OCI-LY7 (cell line): ENCODE results near the gene IGF1. TPM values are rescaled to one million over a fixed set of nuclear protein-coding genes. Genes with fewer than 3 reads are reported as not detected.

ENCODE experiments used
- BruUV-seq: library from RNA; stranded (reverse); fragments of 400-500 nt; replicated peaks from 2 replicates; lab custom pipeline; 2021; lab: Mats Ljungman, UMichigan
- CTCF ChIA-PET: fragments of 300-600 bp; sonication (Branson Sonifier 250); formaldehyde crosslinking; loops from one replicate; lab custom pipeline; 2022; ENCODE audit warnings: antibody characterized with exemption; ENCODE audit not compliant: unreplicated experiment; lab: Charles Lee
- POLR2A ChIA-PET: fragments of 300-600 bp; sonication (Branson Sonifier 250); formaldehyde crosslinking; loops from one replicate; lab custom pipeline; 2022; ENCODE audit warnings: antibody characterized with exemption; lab: Charles Lee
- DNase-seq: peaks from one replicate; pipeline ENCODE4 v3.0.0-alpha.2; 2015; ENCODE audit warnings: low spot score
- H2AFZ ChIP-seq: fragments of 200-600 bp; sonication (generic), shearing (Covaris generic); 2 replicates; pipeline ENCODE4 v1.6.1; 2014; ENCODE audit warnings: mild to moderate bottlenecking, antibody characterized with exemption, low read length, moderate library complexity
- H3K27ac ChIP-seq: fragments of 200-600 bp; sonication (generic); 2 replicates; pipeline ENCODE4 v1.5.1; 2014; ENCODE audit warnings: mixed run types, low read depth, mild to moderate bottlenecking, moderate library complexity, low read length, inconsistent platforms; ENCODE audit not compliant: poor library complexity, severe bottlenecking
- H3K36me3 ChIP-seq: fragments of 200-600 bp; sonication (generic); 2 replicates; pipeline ENCODE4 v1.6.1; 2014; ENCODE audit warnings: mild to moderate bottlenecking, antibody characterized with exemption, low read length, moderate library complexity, mixed read lengths; ENCODE audit not compliant: insufficient read depth
- H3K4me1 ChIP-seq: fragments of 200-600 bp; sonication (generic); 2 replicates; pipeline ENCODE4 v1.5.1; 2014; ENCODE audit warnings: mild to moderate bottlenecking, low read length; ENCODE audit not compliant: insufficient read depth, poor library complexity, severe bottlenecking
- H3K4me2 ChIP-seq: fragments of 200-600 bp; sonication (generic); 2 replicates; pipeline ENCODE4 v1.6.1; 2014; ENCODE audit warnings: mild to moderate bottlenecking, low read length
- H3K4me3 ChIP-seq: fragments of 200-600 bp; sonication (generic); 2 replicates; pipeline ENCODE4 v1.5.1; 2014; ENCODE audit warnings: mild to moderate bottlenecking, low read depth, low read length; ENCODE audit not compliant: poor library complexity, severe bottlenecking
- H3K79me2 ChIP-seq: fragments of 200-600 bp; sonication (generic); 2 replicates; pipeline ENCODE4 v1.6.1; 2016; ENCODE audit warnings: low read depth, mild to moderate bottlenecking, low read length, moderate library complexity, mixed read lengths; ENCODE audit not compliant: insufficient read depth
- H3K9me2 ChIP-seq: fragments of 200-600 bp; sonication (generic); 2 replicates; pipeline ENCODE4 v1.6.1; 2016; ENCODE audit warnings: mild to moderate bottlenecking, low read length, mixed read lengths; ENCODE audit not compliant: insufficient read depth
- H3K9me3 ChIP-seq: fragments of 200-600 bp; sonication (generic); 2 replicates; pipeline ENCODE4 v1.6.1; 2014; ENCODE audit warnings: mild to moderate bottlenecking, mixed run types, low read length, mixed read lengths
- H4K20me1 ChIP-seq: fragments of 200-600 bp; sonication (generic); 2 replicates; pipeline ENCODE4 v1.6.1; 2014; ENCODE audit warnings: mild to moderate bottlenecking, antibody characterized with exemption, low read length, moderate library complexity, mixed read lengths; ENCODE audit not compliant: insufficient read depth
- CTCF ChIP-seq: fragments of 200-600 bp; sonication (generic); conservative IDR thresholded peaks from 2 replicates; pipeline ENCODE4 v1.5.1; 2014; ENCODE audit warnings: mild to moderate bottlenecking, antibody characterized with exemption, low read length, moderate library complexity, mixed read lengths
- EZH2phosphoT487 ChIP-seq: fragments of 200-600 bp; sonication (generic); IDR thresholded peaks from 2 replicates; pipeline ENCODE4 v1.6.1; 2018; ENCODE audit warnings: low read depth, borderline replicate concordance, mild to moderate bottlenecking, mixed run types, antibody characterized with exemption, low read length, moderate library complexity, mixed read lengths
- intact Hi-C: fragments of 100-400 bp; cut with micrococcal nuclease; formaldehyde crosslinking; loops from one replicate; pipeline ENCODE4 v1.10.0; 2022; ENCODE audit not compliant: unreplicated experiment
- total RNA-seq, 2 experiments: library from RNA; depleted of rRNA in 1 of 2; stranded (reverse); fragments of >200 nt in 1 of 2; shearing (Covaris generic) in 1 of 2; gene quantifications; 2 replicates each; pipeline ENCODE4 v1.2.3, GENCODE V29; 2014 to 2022

The IGF1 gene
- total RNA-seq, 2 experiments from 2014 or later, result not detected

DNA sequence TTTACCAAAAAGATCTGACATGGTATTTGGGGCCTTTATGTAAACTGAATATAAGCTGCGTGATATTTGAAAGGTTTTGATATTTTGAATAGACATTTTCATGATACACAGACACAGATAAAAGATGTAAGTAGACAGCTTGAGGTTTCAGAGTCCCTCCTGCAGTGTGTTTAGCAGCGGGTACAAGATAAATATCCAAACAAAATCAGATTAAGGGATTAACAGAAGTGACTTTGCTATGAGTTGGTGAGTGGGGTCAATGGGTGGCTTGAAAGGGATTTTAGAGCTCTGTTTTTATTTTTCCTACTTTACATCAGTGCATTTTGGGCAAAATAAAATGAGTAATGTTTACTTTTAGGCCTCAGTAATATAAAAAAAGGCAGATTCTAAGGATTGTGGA, 84.1 kb downstream of the IGF1 start:
- H3K4me2 ChIP-seq, result no peak overlapping the region
- no peak overlapping the region for H3K4me3 ChIP-seq
- CTCF ChIA-PET, result no interaction called here
- no peaks in the 10 kb centered on the region for H3K4me1 ChIP-seq
- no peaks in the 10 kb centered on the region for H3K36me3 ChIP-seq
- H4K20me1 ChIP-seq, result no peaks in the 10 kb centered on the region
- no TSS peak for BruUV-seq
- H3K79me2 ChIP-seq, result no peaks in the 10 kb centered on the region
- no peaks in the 10 kb centered on the region for H3K9me2 ChIP-seq
- no peak for DNase-seq
- H3K9me3 ChIP-seq, result no peaks in the 10 kb centered on the region
- POLR2A ChIA-PET, result no interaction called here
- H3K27ac ChIP-seq, result no peak overlapping the region
- no peak for TF ChIP-seq EZH2phosphoT487
- no peak for TF ChIP-seq CTCF
- intact Hi-C loops, result no loop called here
- H2AFZ ChIP-seq, result no peak overlapping the region

DNA sequence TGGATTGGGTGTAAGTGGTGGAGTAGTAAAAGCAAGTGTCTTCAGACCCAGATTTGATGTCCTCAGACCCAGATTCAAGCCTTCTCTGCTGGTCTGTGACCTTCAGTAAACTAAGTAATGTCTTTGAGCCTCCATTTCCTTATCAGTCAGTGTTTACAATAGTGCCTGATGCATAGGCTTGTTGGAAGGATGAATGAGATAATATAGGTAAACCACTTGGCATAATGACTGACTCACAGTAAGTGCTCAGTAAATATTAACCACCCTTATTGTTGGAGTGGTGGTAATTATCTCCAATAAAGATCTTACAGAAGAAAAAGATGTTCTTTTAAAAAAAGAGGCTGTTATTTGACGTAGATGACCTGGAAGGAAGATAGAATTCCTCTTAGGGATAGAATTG, 86.2 kb downstream of the IGF1 start:
- BruUV-seq, result no TSS peak
- TF ChIP-seq EZH2phosphoT487, result no peak
- TF ChIP-seq CTCF, result no peak

DNA sequence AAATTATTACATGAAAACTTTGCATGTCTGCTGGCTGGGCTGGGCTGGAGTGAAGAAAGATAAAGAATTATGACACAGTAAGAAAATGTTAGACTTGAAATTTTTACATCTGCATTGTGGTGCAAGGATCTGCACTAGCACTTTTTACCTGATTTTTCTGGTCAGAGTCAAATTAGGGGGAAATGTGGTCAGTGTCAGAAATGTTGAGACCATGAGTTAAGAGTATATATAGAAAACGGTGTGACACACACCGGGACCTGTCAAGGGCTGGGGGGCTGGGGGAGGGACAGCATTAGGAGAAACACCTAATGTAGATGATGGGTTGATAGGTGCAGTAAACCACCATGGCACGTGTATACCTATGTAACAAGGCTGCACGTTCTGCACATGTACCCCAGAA, 90.3 kb downstream of the IGF1 start:
- Histone ChIP-seq H3K4me3 (no peak overlapping the region), H3K79me2 (no peaks in the 10 kb centered on the region), H3K4me2 (no peak overlapping the region), H2AFZ (no peak overlapping the region), H3K36me3 (no peaks in the 10 kb centered on the region), H3K4me1 (no peaks in the 10 kb centered on the region), H3K9me2 (no peaks in the 10 kb centered on the region), H3K27ac (no peak overlapping the region), H4K20me1 (no peaks in the 10 kb centered on the region), H3K9me3 (no peaks in the 10 kb centered on the region)
- no TSS peak for BruUV-seq
- intact Hi-C loops, result no loop called here
- TF ChIP-seq EZH2phosphoT487 (no peak), CTCF (no peak)
- POLR2A ChIA-PET, result no interaction called here
- CTCF ChIA-PET, result no interaction called here
- DNase-seq, result no peak

More for the DNA sequence above, 86.2 kb downstream of the IGF1 start:
- no peak overlapping the region for H2AFZ ChIP-seq
- intact Hi-C loops, result no loop called here
- no peaks in the 10 kb centered on the region for H3K79me2 ChIP-seq
- no peak overlapping the region for H3K4me2 ChIP-seq
- no peak for DNase-seq
- no peaks in the 10 kb centered on the region for H3K9me3 ChIP-seq
- no peaks in the 10 kb centered on the region for H4K20me1 ChIP-seq
- POLR2A ChIA-PET, result no interaction called here
- no peak overlapping the region for H3K27ac ChIP-seq
- CTCF ChIA-PET, result no interaction called here
- no peaks in the 10 kb centered on the region for H3K9me2 ChIP-seq
- H3K36me3 ChIP-seq, result no peaks in the 10 kb centered on the region
- no peak overlapping the region for H3K4me3 ChIP-seq
- no peaks in the 10 kb centered on the region for H3K4me1 ChIP-seq
